ENCODE data around the gene SAA4.

The SAA4 gene

DNA sequence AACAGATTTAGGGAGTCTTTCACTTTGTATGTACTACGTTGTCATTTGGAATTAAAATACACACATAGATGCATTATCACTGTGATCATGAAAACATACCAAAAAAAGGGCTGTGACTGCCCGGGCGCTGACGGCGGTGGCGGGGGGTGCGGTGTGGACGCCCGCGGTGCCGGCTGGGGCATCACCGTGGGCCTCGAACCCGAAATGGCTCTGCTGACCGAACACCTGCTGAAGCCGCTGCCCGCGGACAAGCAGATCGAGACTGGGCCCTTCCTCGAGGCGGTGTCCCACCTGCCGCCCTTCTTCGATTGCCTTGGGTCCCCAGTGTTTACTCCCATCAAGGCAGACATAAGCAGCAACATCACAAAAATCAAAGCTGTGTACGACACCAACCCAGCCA, 47.8 kb downstream of the SAA4 start:
- no peak for DNase-seq

Data from CD4-positive, alpha-beta T cell treated with Interleukin-4 for 1 hour (primary cell).